ENCODE data around the gene LIFR. TPM values are rescaled to one million over a fixed set of nuclear protein-coding genes. Genes with fewer than 3 reads are reported as not detected.

Gene LIFR
- total RNA-seq, 2 donors from 2014 or later: 75.0 to 80.4 TPM

DNA sequence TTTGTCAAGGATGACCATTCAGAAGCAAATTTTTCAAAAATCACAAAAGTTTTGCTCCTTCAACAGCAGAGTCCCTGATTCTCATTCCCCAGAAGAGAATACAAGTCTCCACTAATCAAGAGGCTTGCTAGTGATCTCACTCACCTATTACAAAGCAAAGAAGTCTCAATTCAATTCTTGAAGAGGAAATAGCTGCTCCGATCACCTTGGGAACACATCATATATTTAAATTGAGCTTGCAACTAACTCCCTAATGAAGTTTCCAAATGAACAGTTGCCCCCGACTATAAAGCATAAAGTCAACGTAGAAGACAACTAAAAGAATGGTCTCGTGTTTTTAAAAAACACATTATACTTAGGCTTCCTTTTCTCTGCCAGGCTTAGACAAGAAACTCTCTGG is 1.6 kb downstream of the LIFR start:
- intact Hi-C loops (cut with DNase I): loop anchor here (10.0 kb wide), 3 partner anchors 110 to 250 kb away; no protein-coding TSS in a partner anchor
- DNase-seq (ENCODE audit: low spot score): no peak

DNA sequence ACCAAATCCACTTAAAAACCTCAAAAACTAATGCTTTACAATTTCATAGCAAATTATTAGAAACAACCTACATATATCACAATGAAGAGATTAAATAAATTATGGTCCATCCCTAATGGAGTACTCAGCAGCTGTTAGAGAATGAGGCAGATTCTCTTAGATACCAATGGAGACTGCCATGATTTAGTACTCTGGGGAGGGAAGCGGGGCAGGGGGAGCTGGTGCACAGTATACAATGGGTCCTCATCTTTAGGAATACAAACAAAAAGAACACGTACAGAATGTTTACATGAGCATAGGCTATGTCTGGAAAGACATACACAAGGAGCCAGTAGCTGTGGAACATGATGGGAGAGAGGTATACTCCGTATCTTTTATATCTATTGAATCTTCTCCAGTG is 2.0 kb downstream of the LIFR start:
- no peak for DNase-seq (ENCODE audit: low spot score)
- intact Hi-C loops (cut with DNase I): loop anchor here (10.0 kb wide), 3 partner anchors 110 to 250 kb away; no protein-coding TSS in a partner anchor

DNA sequence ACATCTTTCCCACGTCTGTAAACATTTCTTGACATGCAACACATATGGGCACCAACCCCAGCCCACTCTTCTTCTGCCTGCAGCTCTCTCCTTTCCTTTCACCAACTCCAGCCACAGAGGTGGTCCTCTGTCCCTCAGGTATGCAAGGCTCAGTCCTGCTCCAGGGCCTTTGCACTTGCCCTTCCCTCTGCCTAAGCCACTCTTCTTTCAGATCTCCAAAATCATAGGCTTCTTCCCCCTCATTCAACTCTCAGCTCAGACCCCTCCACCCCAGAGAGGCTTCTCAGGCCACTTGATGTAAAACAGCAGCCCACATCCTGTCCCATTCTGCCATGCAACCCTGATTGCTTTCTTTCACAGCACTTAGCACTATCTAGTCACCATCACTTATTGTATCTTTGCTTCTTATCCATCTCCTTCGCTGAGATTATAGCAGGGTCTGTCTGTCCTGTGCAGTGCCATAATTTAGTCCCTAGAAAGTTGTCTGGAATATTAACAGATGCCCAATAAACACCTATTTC is 3.4 kb downstream of the LIFR start:
- no peak for DNase-seq (ENCODE audit: low spot score)
- intact Hi-C loops (cut with DNase I): loop anchor here (10.0 kb wide), 3 partner anchors 108 to 252 kb away; no protein-coding TSS in a partner anchor

DNA sequence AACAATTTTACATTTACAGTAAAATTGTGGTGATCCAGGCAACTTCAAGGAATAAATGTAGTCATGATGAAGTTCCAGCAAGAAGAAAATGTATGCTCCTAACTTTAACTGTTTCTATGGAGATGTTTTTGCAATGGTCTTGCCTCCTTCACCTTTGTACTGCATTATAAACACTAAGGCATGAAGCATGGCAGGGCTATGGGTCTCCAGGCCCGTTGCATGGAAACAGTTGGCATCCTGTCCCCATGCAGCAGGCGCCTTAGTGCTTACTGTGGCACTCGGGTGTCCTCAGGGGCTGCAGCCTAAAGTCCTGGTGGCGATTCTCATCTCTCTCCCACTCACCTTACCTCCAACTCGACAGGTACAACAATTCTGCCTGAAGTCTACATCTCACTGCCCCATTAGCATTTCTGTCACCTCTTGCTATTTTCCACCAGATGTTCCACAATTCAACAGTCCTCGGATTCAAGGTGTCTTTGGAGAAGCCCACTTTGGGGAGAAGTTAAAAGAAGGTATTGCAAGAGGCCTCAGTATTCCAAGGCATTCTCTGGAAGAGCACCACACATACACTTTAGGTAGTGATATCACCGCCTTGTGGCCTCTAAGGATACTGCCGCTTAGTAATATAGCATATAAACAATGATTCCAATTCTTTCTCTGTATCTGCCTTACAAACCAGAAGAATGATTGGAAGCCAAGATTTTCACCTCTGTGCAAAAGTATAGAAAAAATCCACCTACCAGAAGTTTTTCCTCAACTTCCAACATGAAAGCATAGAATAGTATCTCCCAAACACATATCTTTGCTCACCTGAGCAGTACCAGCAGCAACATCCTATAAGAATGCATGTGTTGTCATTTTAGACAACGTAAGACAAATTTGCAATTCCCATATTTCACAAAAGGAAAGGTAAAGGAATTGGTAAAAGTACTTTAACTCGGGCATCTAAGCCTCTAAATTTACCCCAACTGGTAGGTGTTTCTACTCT is 5.1 kb downstream of the LIFR start:
- intact Hi-C loops (cut with DNase I): loop anchor here (10.0 kb wide), 3 partner anchors 107 to 253 kb away; no protein-coding TSS in a partner anchor
- no peak for DNase-seq (ENCODE audit: low spot score)

DNA sequence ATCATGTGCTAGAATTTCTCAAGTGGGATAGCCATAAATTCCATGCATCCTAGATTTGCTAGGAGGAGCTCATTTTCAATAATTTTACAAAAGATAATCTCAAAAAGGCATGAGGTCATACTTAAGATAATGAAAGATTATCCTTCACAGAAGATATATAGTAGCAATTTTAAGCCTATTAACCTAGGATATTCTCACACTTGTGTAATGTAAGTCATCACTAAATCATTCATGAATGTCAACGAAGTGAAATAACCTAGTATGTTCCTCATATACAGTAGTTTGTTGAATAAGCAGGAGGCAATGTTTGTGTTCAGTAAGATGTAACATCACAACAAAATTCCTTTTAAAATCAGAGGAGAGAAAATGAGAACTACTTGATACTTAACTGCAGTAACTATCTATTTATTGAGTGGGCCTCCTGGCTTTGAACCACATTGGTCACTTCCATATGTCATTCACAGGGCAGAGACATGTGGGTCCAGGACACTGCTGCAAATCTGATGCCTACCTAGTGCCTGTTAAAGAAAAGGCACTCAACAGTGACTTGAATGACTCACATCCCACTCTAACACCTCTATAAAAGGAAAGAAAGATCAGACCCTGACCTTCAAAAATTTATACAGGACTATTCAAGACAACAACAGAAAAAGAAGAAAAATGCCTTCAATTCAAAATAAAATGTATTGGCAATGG is 8.2 kb downstream of the LIFR start:
- DNase-seq (ENCODE audit: low spot score): no peak
- intact Hi-C loops (cut with DNase I): no loop called here

DNA sequence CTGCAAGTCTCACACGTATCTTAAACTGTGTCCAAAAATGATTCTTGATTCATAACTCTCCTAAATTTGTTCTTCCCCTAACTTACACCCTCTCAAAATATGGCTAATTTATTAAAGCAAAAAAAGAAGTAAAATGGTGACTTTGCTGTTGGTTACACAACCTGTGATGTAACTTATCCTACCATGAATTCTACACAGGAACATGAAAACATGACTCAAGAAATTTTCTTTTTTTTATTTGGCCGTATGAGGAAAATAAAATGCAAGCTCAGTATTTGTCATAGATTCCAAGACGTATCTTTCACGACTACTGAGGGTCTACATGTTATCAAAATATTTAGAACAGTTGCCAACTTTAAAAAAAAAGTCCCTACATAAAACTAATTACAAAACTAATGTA is 9.2 kb downstream of the LIFR start:
- no peak for DNase-seq (ENCODE audit: low spot score)
- intact Hi-C loops (cut with DNase I): no loop called here

DNA sequence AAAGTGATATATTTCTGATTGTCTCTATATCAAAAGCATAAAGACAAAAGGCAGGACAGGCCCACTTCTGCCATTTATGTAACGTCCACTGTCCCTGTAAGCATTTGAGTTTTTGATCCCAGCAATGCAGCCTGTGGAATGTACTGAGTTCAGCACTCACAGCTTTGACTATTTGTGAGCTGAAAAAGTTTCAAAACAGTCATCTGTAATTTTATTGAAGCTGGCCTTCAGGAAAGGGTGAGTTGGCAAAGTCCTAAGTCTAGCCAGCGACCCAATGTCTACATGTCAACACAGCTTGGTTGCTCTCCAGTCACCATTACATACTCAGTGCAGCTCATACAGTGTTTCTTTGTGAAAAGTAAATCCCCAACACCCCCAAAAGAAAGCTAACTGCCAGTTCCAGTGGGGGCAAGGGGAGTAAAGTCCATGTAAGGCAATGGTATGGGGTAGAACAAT is 9.7 kb downstream of the LIFR start:
- intact Hi-C loops (cut with DNase I): no loop called here
- no peak for DNase-seq (ENCODE audit: low spot score)

DNA sequence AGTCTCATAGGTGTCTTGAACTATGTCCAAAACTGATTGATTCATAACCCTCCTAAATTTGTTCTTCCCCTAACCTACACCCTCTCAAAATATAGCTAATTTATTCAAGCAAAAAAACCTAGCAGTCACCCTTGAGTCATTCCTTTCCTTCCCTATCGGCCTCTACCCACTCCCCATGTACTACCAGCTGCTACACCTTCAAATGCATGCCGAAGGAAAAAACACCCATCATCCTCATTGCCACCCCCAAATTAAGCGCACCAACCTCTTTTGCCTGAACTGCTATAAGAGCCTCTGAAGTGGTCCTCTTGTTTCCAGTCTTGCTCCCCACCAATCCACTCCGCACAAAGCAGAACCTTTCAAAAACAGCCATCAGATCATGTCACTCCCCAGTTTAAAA is 12.6 kb downstream of the LIFR start:
- DNase-seq (ENCODE audit: low spot score): no peak
- intact Hi-C loops (cut with DNase I): no loop called here

DNA sequence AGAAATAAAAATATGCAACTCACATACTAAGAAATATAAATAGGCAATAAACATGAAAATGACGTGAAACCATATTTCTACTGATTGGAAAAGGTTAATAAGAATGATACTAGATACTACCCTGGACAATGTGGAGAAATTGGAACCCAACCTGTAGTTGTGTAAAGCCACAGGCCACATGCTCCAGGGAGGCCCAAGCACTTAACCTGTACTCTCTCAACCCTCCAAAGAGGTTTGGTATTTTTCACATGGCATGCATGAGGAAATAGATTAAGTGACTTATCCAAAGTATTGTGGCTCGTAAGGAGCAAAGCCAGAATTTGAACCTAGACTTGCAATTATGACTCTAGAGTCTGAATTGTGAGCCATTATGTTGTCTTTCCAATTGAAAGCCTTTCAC is 13.4 kb downstream of the LIFR start:
- intact Hi-C loops (cut with DNase I): no loop called here
- DNase-seq (ENCODE audit: low spot score): no peak

DNA sequence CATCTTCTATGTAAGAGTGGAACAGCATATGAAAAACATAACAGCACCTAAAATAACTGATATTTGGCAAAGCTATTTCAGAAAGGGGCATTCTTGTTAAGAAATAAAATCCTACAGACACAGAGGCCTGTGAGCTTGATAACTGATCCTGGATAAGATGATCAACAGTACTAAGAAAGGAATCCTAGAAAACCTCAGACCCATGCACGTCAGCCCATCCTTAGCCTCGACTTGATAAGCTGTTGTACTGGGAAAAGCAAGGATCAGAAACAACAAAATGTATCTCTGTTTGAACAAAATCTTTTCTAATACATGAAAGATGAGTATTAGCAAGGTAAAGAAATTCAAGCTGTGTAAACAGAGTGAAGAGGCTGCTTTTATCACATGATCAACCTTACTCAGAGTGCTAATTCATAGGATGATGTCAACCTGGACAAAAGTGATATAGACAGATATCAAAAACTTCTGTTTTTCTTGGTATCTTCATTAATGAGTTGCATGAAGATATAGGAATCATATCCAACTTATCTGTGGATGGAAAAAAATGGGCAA is 15.2 kb downstream of the LIFR start:
- no peak for DNase-seq (ENCODE audit: low spot score)
- intact Hi-C loops (cut with DNase I): no loop called here

DNA sequence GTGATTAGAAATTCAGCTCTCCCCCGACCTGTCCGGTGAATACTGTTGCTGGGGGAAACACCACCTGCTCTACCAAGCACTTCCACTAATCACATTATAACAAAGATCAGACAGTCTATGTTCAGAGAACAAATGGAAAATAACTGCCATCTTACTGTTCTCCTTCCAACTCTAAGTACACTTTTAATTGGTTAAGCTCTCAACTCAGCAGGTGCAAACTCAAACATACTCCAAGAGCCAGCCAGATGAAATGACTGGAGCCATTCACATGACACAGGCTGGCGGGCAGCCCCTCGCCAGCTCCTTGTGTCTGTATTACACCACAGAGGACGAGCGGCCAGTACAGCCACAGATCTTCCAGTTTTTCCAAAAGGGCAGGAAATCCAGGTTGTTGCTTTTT is 16.1 kb downstream of the LIFR start:
- intact Hi-C loops (cut with DNase I): no loop called here

DNA sequence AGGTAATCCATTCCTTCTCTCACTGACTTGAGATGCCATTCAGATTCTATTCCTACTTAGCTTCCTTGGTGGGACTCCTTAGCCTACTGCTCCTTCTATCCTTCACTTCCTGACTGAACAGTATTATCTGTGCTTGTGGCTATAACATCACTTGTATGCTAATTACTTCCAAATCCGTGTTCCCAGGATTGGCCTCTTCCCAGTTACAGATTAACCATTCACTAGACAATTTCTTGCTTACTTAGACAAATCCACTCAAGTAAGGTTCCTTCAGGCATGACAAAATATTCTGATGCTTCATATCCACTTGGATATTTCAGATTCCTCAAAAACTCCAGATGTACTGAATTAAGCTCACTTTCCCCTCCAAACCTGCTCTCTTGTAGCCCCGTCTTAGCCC is 18.3 kb downstream of the LIFR start:
- DNase-seq (ENCODE audit: low spot score): no peak
- intact Hi-C loops (cut with DNase I): no loop called here

More for the DNA sequence above, 16.1 kb downstream of the LIFR start:
- DNase-seq (ENCODE audit: low spot score): no peak

DNA sequence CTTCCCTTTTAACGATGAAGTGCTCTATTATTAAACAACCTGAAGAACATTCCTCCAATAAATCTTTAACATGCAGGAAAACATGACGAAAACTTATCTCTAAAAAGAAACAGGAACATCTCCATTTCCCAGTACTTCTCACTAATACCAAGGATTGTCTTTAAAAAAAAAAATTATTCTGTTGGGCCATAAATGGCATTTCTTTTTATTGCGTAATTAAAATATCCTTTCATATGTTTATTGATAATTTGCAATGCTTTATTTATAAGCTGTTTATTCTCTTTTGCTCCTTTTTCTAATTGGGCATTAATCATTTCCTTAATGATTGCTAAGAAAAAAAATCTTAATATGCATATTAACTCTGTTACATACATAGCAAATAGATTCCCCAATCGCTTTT is 18.9 kb downstream of the LIFR start:
- intact Hi-C loops (cut with DNase I): no loop called here

DNA sequence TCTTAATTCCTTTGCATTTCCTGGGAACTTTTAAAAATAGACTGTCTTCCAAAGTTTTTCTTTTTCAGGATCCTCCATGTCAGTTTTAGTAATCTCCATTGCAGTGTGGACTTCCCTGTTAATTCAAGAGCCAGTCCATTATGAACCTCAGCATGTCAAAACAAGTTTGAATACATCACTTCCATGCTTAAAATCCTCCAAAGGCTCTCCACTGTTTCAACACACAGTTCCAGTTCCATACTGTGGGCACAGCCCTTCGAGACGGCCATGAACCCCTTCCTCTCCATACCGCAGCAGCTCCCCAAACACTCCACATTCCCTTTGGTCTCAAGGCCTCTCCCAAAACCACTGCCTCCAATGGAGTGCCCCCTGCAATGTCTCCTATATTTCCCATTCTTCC is 19.5 kb downstream of the LIFR start:
- no peak for DNase-seq (ENCODE audit: low spot score)
- intact Hi-C loops (cut with DNase I): no loop called here

More for the DNA sequence above, 18.9 kb downstream of the LIFR start:
- DNase-seq (ENCODE audit: low spot score): no peak

DNA sequence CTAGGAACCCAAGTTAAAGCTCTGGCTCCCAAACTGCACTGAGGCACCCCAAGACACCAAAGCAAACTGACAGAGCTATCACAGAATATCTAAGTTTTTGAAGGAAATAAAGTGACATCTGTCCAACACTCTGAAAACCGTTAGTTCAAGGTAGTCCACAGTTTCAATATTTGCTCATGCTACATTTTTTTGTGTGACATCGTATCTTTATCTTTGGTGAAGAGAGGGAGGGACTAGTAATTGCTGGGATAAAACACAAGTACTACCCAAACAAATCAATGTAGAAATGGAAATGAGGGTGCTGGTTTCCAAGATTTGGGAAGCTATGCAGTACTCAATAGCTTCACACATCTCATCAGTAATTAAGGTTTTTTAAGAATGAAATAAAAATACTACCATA is 20.6 kb downstream of the LIFR start:
- intact Hi-C loops (cut with DNase I): no loop called here
- no peak for DNase-seq (ENCODE audit: low spot score)

DNA sequence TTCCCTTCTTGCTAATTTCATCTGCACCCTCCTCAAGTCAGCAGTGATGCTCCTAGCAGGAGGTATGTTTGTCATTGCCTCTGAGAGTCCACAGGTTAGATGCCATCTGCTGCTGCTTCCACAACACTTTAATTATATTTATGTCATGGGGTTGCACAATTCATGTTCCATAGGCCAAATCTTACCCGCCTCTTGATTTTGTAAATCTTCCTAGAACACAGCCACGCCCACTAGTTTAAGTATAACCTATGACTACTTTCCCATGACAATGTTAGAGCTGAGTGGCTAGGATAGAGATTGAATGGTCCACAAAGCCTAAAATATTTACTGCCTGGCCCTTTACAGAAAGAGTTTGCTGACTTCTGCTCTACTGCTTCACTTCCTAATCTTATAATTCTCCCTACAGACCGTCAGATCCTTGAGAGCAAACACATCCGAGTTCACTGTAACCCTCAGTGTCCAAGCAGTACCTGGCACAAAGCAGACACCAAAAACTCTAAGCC is 21.1 kb downstream of the LIFR start:
- no peak for DNase-seq (ENCODE audit: low spot score)
- intact Hi-C loops (cut with DNase I): no loop called here

DNA sequence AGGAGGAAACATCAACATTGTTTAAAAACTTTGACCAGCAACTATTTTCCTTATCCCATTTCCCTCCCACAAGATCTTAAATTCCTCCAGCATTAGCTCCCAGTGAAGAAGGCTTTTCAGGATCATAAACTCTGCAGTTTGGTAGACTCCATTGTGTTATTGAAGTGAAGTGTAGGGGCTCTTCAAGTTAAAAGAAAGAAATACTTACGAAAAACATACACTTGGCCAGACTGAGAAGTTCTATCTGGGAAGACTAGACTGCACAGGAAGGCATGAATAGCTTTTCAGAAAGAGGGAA is 22.3 kb downstream of the LIFR start:
- no peak for DNase-seq (ENCODE audit: low spot score)
- intact Hi-C loops (cut with DNase I): no loop called here

DNA sequence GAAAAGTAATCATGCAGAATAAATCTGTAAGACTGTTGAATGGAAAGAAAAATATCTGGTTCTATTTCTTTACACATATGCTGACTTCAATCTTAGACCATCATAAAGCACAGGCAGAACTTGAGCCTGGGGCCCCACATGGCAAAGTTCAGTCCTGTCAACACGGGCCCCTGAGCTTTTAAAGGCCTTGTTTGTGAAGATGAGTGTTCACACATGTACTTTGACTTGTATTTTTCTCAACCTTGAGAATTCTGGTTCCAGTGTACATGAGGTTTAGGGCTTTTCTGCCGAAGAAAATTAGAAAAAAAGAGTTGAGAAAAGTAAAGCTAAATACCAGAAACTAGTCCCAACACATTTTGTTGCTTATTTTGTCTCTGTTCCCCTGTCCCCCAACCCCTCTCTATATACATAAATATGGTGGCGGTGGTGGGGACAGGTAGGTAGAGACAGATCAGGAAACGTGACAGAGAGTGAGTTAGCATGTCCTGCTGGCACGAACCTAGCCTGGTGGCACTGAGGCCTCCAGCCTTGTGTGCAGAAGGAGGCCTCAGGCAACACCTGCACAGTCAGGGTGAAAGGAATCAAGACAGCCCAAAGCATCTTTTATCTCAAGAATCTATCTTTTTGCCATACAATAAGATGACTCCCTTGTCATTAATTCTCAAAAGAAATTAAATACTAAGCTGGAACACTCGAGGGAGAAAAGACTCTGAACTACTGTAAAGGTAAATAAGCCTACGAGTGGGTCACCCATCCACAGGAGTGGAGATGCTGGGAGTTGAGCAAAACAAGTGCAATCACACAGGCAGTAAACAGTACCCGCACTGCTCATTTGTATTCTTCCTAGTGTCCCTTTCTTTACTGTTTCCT is 22.9 kb downstream of the LIFR start:
- intact Hi-C loops (cut with DNase I): no loop called here
- no peak for DNase-seq (ENCODE audit: low spot score)

DNA sequence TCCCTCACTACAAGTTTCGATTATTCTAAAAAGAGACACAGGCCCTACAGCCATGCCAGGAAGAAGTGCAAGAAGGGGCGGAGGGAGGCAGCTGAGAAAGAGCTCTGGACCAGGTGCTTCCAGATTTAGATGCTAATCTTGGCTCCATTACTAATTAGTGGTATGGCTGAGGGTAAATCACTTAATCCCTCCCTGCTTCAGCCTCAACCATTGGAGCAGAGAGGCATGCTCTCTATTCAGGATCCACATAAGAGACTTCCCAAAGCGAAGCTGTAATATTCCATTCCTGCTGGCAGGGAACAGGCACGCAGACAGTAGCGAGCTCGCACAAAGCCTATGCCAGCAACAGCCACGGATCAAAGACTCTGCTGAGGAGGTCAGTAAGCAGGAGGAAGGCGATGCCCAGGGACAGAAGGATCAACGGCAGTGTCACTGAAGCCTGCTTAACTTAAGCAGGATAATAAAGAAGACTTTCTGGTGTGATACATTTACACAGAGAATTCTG is 24.2 kb downstream of the LIFR start:
- no peak for DNase-seq (ENCODE audit: low spot score)
- intact Hi-C loops (cut with DNase I): no loop called here
